Endothelial cell (in vitro differentiated cells): ENCODE results near the gene VPS54. TPM values are rescaled to one million over a fixed set of nuclear protein-coding genes. Genes with fewer than 3 reads are reported as not detected.
"Not testable (repeated sequence)": the region's sequence is repeated elsewhere in the genome, so short reads cannot be mapped to it uniquely, and the experiment has no call there.

Experiments used
- DNase-seq: peaks from one replicate; pipeline ENCODE4 v3.0.0; 2021; ENCODE audit warnings: low spot score
- H3K27ac Mint-ChIP-seq: one replicate; pipeline ENCODE4 v1.8.0; 2021; ENCODE audit warnings: mixed read lengths, inconsistent platforms; ENCODE audit not compliant: unreplicated experiment
- H3K27me3 Mint-ChIP-seq: one replicate; pipeline ENCODE4 v1.8.0; 2021; ENCODE audit warnings: mild to moderate bottlenecking, moderate library complexity, mixed read lengths, inconsistent platforms; ENCODE audit not compliant: unreplicated experiment
- H3K36me3 Mint-ChIP-seq: one replicate; pipeline ENCODE4 v1.8.0; 2021; ENCODE audit warnings: mild to moderate bottlenecking, low read depth, mixed read lengths, inconsistent platforms; ENCODE audit not compliant: unreplicated experiment
- H3K4me1 Mint-ChIP-seq: one replicate; pipeline ENCODE4 v1.8.0; 2021; ENCODE audit warnings: mild to moderate bottlenecking, mixed read lengths, inconsistent platforms; ENCODE audit not compliant: unreplicated experiment
- H3K4me3 Mint-ChIP-seq: one replicate; pipeline ENCODE4 v1.8.0; 2021; ENCODE audit warnings: mild to moderate bottlenecking, mixed read lengths, inconsistent platforms; ENCODE audit not compliant: unreplicated experiment
- H3K9me3 Mint-ChIP-seq: one replicate; pipeline ENCODE4 v1.8.0; 2021; ENCODE audit warnings: mixed read lengths, inconsistent platforms; ENCODE audit not compliant: unreplicated experiment
- CTCF ChIP-seq: fragments of 200-600 bp; sonication (generic); IDR thresholded peaks from one replicate; pipeline ENCODE4 v1.5.0; 2021; ENCODE audit warnings: antibody characterized with exemption; ENCODE audit not compliant: unreplicated experiment
- total RNA-seq: library from RNA; stranded (reverse); fragmentation: NEBNext Ultra II Directional; extraction: Animal tissue kit (Norgen Biotek cat#: 25700); gene quantifications from one replicate; pipeline ENCODE4 v1.2.1, GENCODE V29; 2021; ENCODE audit not compliant: unreplicated experiment

VPS54 gene
- total RNA-seq, 1 donor from 2014 or later = 13.6 TPM

- no peaks in the 10 kb centered on the region for H3K27me3 Mint-ChIP-seq
- DNase-seq = no peak
- H3K27ac Mint-ChIP-seq = no peak overlapping the region
- H3K36me3 Mint-ChIP-seq = peaks cover 21% of the 10 kb centered on the region
- no peaks in the 10 kb centered on the region for H3K4me1 Mint-ChIP-seq
- no peak for TF ChIP-seq CTCF
- H3K4me3 Mint-ChIP-seq = no peak overlapping the region
- no peaks in the 10 kb centered on the region for H3K9me3 Mint-ChIP-seq
Observed at GRCh38 chr2:64001382-64002101, 17.7 kb downstream of the VPS54 start.

- peaks cover 21% of the 10 kb centered on the region for H3K36me3 Mint-ChIP-seq
- no peaks in the 10 kb centered on the region for H3K9me3 Mint-ChIP-seq
- TF ChIP-seq CTCF = no peak
- no peaks in the 10 kb centered on the region for H3K4me1 Mint-ChIP-seq
- no peak for DNase-seq
- no peaks in the 10 kb centered on the region for H3K27me3 Mint-ChIP-seq
- no peak overlapping the region for H3K27ac Mint-ChIP-seq
- no peak overlapping the region for H3K4me3 Mint-ChIP-seq
Observed at GRCh38 chr2:64000630-64001381, 18.4 kb downstream of the VPS54 start.

- Mint-ChIP-seq H3K36me3 (peaks cover 23% of the 10 kb centered on the region), H3K27ac (no peak overlapping the region), H3K4me3 (no peak overlapping the region), H3K9me3 (no peaks in the 10 kb centered on the region), H3K4me1 (no peaks in the 10 kb centered on the region), H3K27me3 (no peaks in the 10 kb centered on the region)
- DNase-seq = no peak
- TF ChIP-seq CTCF = no peak
Observed at GRCh38 chr2:63999049-63999448, 20.2 kb downstream of the VPS54 start.

GRCh38 chr2:63996582-63997198 is 22.5 kb downstream of the VPS54 start:
- H3K36me3 Mint-ChIP-seq = peaks cover 26% of the 10 kb centered on the region
- not testable (repeated sequence) for H3K27me3 Mint-ChIP-seq, DNase-seq, H3K4me3 Mint-ChIP-seq, H3K9me3 Mint-ChIP-seq, H3K4me1 Mint-ChIP-seq, H3K27ac Mint-ChIP-seq

GRCh38 chr2:63994329-63995070 is 24.7 kb downstream of the VPS54 start:
- H3K36me3 Mint-ChIP-seq = peaks cover 32% of the 10 kb centered on the region
- not testable (repeated sequence) for H3K4me3 Mint-ChIP-seq, H3K27ac Mint-ChIP-seq, DNase-seq, H3K9me3 Mint-ChIP-seq, H3K4me1 Mint-ChIP-seq, H3K27me3 Mint-ChIP-seq
